K562 (cell line): Measurements from ENCODE around the gene EXOC3L2. TPM values are rescaled to one million over a fixed set of nuclear protein-coding genes. Genes with fewer than 3 reads are reported as not detected.

Experiments used
- ATAC-seq: fragments of 200-7000 bp; cut with Tn5 transposase; 3 replicates; pipeline ENCODE4 v1.9.1; 2020; ENCODE audit warnings: moderate library complexity
- BruUV-seq: library from RNA; stranded (reverse); fragments of 400-500 nt; replicated peaks from 2 replicates; lab custom pipeline; 2021; lab: Mats Ljungman, UMichigan
- CTCF ChIA-PET: fragments of 300-600 bp; formaldehyde crosslinking; extraction: SDS; loops from one replicate; lab custom pipeline; 2021; ENCODE audit warnings: low intra/inter-chr PET ratio; lab: Yijun Ruan, JAX
- POLR2A ChIA-PET: fragments of 300-600, 350-650 bp; sonication (Branson Sonifier 250); formaldehyde crosslinking; extraction: SDS; loops from one replicate; lab custom pipeline; 2021; ENCODE audit warnings: antibody characterized with exemption, inconsistent platforms; lab: Yijun Ruan, JAX
- DNase-seq, 4 experiments: peaks; one replicate each; pipeline versions ENCODE4 v3.0.0 to v3.0.0-alpha.2; 2011 to 2018; ENCODE audit warnings: low spot score in 3 of 4, mixed read lengths in 3 of 4; ENCODE audit errors: extremely low read depth in 1 of 4
- FAIRE-seq: peaks from 2 replicates; lab custom pipeline; 2011; peaks lifted over from hg19 to GRCh38; lab: Jason Lieb, UNC
- H2AFZ ChIP-seq: 2 replicates; pipeline ENCODE4 v1.6.0; 2011; ENCODE audit warnings: low read depth, low read length, control low read depth, inconsistent platforms
- H3K27ac ChIP-seq: fragments of 200-600 bp; 3 replicates; pipeline ENCODE4 v1.8.0; 2011; ENCODE audit warnings: low read depth, mild to moderate bottlenecking, control low read depth, inconsistent platforms, low read length, moderate library complexity, mixed read lengths; ENCODE audit errors: extremely low read depth
- H3K27me3 ChIP-seq, 2 experiments: fragments of 300-600 bp in 1 of 2; 2 replicates in 1 of 2; 3 replicates in 1 of 2; pipeline versions ENCODE4 v1.6.0 to v1.8.0; 2011; ENCODE audit warnings: inconsistent platforms in 2 of 2, low read length in 2 of 2, mild to moderate bottlenecking in 1 of 2, mixed read lengths in 1 of 2, moderate library complexity in 1 of 2; ENCODE audit not compliant: control insufficient read depth in 2 of 2, insufficient read depth in 2 of 2
- H3K36me3 ChIP-seq: fragments of 300-600 bp; 3 replicates; pipeline ENCODE4 v1.8.0; 2011; ENCODE audit warnings: mild to moderate bottlenecking, low read length, inconsistent platforms; ENCODE audit not compliant: control insufficient read depth, insufficient read depth
- H3K4me1 ChIP-seq, 2 experiments: fragments of 200-600 bp in 1 of 2; replicated peaks in 1 of 2; 2 replicates in 1 of 2; 3 replicates in 1 of 2; pipeline versions ENCODE4 v1.5.1 to v1.8.0; 2011; ENCODE audit warnings: inconsistent platforms in 2 of 2, low read length in 2 of 2, mild to moderate bottlenecking in 1 of 2, mixed read lengths in 1 of 2, moderate library complexity in 1 of 2; ENCODE audit not compliant: control insufficient read depth in 2 of 2, insufficient read depth in 2 of 2
- H3K4me2 ChIP-seq: 2 replicates; pipeline ENCODE4 v1.6.1; 2011; ENCODE audit warnings: low read length, control low read depth, inconsistent platforms, mixed read lengths; ENCODE audit not compliant: insufficient read depth
- H3K4me3 ChIP-seq: fragments of 200-600 bp; sonication (generic), shearing (Covaris generic); 2 replicates; pipeline ENCODE4 v1.5.1; 2016; ENCODE audit warnings: control low read depth, inconsistent platforms
- H3K79me2 ChIP-seq: fragments of 200-600 bp; 3 replicates; pipeline ENCODE4 v1.8.0; 2011; ENCODE audit warnings: low read length, inconsistent platforms; ENCODE audit not compliant: control insufficient read depth, insufficient read depth
- H3K9ac ChIP-seq, 2 experiments: 2 replicates each; pipeline versions ENCODE4 v1.6.0 to v1.6.1; 2011; ENCODE audit warnings: low read depth in 2 of 2, low read length in 2 of 2, control low read depth in 1 of 2, inconsistent platforms in 1 of 2, mild to moderate bottlenecking in 1 of 2, mixed read lengths in 1 of 2; ENCODE audit not compliant: insufficient read depth in 1 of 2
- H3K9me1 ChIP-seq: one replicate; pipeline ENCODE4 v1.6.0; 2011; ENCODE audit warnings: inconsistent platforms, mild to moderate bottlenecking, low read length, moderate library complexity; ENCODE audit not compliant: control insufficient read depth, insufficient read depth
- H3K9me3 ChIP-seq: replicated peaks from 2 replicates; pipeline ENCODE4 v1.5.1; 2011; ENCODE audit warnings: low read depth, low read length, inconsistent platforms; ENCODE audit not compliant: control insufficient read depth, insufficient read depth
- H4K20me1 ChIP-seq: replicated peaks from 2 replicates; pipeline ENCODE4 v1.6.1; 2011; ENCODE audit warnings: low read length, inconsistent platforms, mixed read lengths; ENCODE audit not compliant: control insufficient read depth, insufficient read depth
- CREB1 ChIP-seq, 2 experiments: sonication (generic) in 1 of 2; formaldehyde crosslinking in 1 of 2; IDR thresholded peaks; 2 replicates each; pipeline versions ENCODE4 v1.6.1 to v1.8.0; 2012 to 2022; ENCODE audit warnings: inconsistent platforms in 1 of 2, mild to moderate bottlenecking in 1 of 2, missing genetic modification reagents in 1 of 2, moderate library complexity in 1 of 2
- POLR2G ChIP-seq: fragments of 200-400 bp; formaldehyde crosslinking; IDR thresholded peaks from 2 replicates; pipeline ENCODE4 v1.6.1; 2017; ENCODE audit warnings: low read depth, mild to moderate bottlenecking, antibody characterized with exemption, low read length, moderate library complexity
- RBFOX2 ChIP-seq: fragments of 200-400 bp; formaldehyde crosslinking; IDR thresholded peaks from 2 replicates; pipeline ENCODE4 v1.6.1; 2017; ENCODE audit warnings: low read depth, mild to moderate bottlenecking, low read length, moderate library complexity
- ZNF274 ChIP-seq: IDR thresholded peaks from 2 replicates; pipeline ENCODE4 v1.6.1; 2011; ENCODE audit warnings: low read depth, mild to moderate bottlenecking, low read length, moderate library complexity, borderline replicate concordance
- WGBS: fragments of 100-300 bp; shearing (Covaris generic); methylation state at CpG from one replicate; pipeline ENCODE4 v1.1.6; 2016; ENCODE audit warnings: low coverage, mixed read lengths; ENCODE audit not compliant: insufficient coverage; ENCODE audit errors: missing lambda C conversion rate; 5-methylcytosine and 5-hydroxymethylcytosine counted together
- in situ Hi-C: fragments of 300-500 bp; cut with MboI; formaldehyde crosslinking; loops from 4 replicates; pipeline ENCODE4 v1.15.0; 2018; ENCODE audit warnings: inconsistent platforms, mixed read lengths
- intact Hi-C: fragments of 100-400 bp; cut with micrococcal nuclease; formaldehyde crosslinking; loops from 2 replicates; pipeline ENCODE4 v1.14.2; 2022
- polyA plus RNA-seq, 8 experiments: library from polyadenylated mRNA; depleted of rRNA in 4 of 8; stranded (reverse) in 5 of 8; unstranded in 3 of 8; fragments of >200 nt; fragmentation: Nextera tagmentation in 2 of 8; fragmentation: Illumina TruSeq in 1 of 8; extraction: Ambion mirVana in 2 of 8; extraction: Trizol in 1 of 8; gene quantifications; 2 replicates each; pipeline versions ENCODE4 v1.2.1 to v1.2.3, GENCODE V29; 2011 to 2014; ENCODE audit warnings: inconsistent platforms in 1 of 8, missing spikeins in 1 of 8
- total RNA-seq, 7 experiments: library from RNA; depleted of rRNA in 6 of 7; stranded (reverse); fragments of >200 nt in 6 of 7; fragmentation: Illumina TruSeq in 2 of 7; extraction: Trizol in 2 of 7; gene quantifications; 2 replicates each; pipeline versions ENCODE4 v1.2.1 to v1.2.3, GENCODE V29; 2011 to 2021; ENCODE audit warnings: low replicate concordance in 1 of 7

EXOC3L2 gene
- total and polyA plus RNA-seq, 9 of the 15 experiments (the other 6 are each of a cell fraction or from before 2014, with no cell fraction given) = 0.31 to 19.0 (median 2.4) TPM

DNA sequence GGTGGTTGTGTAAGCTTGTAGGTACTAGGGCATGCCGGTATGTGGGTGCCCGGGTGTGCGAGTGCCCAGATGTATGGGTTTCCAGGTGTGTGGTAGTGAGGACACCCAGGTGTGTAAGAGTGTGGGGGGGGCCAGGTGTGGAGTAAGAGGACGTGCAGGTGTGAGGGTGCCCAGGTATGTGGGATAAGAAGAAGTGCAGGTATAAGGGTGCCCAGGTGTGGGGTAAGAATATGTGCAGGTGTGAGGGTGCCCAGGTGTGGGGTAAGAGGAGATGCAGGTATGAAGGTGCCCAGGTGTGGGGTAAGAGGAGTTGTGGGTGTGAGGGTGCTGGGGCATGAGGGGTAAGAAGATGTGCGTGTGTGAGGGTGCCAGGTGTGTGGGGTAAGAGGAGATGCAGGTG, 20.2 kb upstream of the EXOC3L2 start (continued):
- TF ChIP-seq CREB1 (IDR thresholded peaks at IDR 0.05) (no peak), CREB1 (CRISPR knock-in tag; IDR thresholded peaks at IDR 0.05) (no peak)

DNA sequence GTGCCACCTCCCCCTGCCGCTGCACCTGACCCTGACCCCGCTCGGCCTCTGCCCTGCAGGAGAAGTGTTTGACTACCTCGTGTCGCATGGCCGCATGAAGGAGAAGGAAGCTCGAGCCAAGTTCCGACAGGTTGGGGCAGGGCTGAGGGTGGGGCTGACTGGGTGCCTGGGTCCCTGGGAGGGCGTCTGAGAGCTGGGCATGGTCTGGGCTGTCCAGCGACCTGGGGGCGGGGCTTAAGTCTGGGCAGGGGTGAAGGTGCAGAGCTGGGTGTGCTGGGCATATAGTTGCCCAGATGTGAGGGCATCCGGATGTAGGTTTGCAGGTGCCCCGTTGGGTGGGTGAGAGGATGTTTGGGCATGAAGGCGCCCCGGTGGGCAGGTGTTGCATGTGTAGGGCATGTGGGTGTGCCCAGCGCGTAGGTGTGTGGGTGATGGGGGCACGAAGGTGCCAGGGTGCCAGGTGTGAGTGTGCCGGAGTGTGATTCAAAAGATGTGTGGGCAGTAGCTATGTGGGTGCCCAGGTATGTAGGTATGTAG, 19.6 kb upstream of the EXOC3L2 start:
- ATAC-seq = no peak
- H3K4me3 ChIP-seq = no peak overlapping the region
- H3K9me3 ChIP-seq = no peaks in the 10 kb centered on the region
- peaks cover 3% of the 10 kb centered on the region for H3K9me1 ChIP-seq
- no peaks in the 10 kb centered on the region for H3K27me3 ChIP-seq
- no TSS peak for BruUV-seq
- peaks cover 14 to 26% of the 10 kb centered on the region in 2 experiments for H3K4me1 ChIP-seq
- no peak for FAIRE-seq
- no peak overlapping the region for H3K27ac ChIP-seq
- ChIA-PET CTCF (no interaction called here), POLR2A (no interaction called here)
- H4K20me1 ChIP-seq = no peaks in the 10 kb centered on the region
- 89% methylated on average over 16 of the region's 19 CpGs for WGBS
- H3K9ac ChIP-seq = 0 out of 4 replicates have a peak overlapping the region, but pooled peaks of 1 of the 2 experiments have one; percentile 9
- H2AFZ ChIP-seq = no peak overlapping the region
- peaks cover 9% of the 10 kb centered on the region; the same call in 1 of the 3 replicates for H3K36me3 ChIP-seq
- no peak overlapping the region for H3K4me2 ChIP-seq
- in situ Hi-C loops (no loop called here), intact Hi-C loops (no loop called here)
- no peak for DNase-seq
- TF ChIP-seq POLR2G (peak; percentile 61), ZNF274 (no peak), RBFOX2 (peak; percentile 37; the same call in 1 of the 2 replicates)
- H3K79me2 ChIP-seq = no peaks in the 10 kb centered on the region; the same call in 2 of the 3 replicates
